GM03348 (cell line): ENCODE measurements around the gene RCOR1.

ENCODE experiments used
- DNase-seq: peaks from one replicate; pipeline ENCODE4 v3.0.0; 2012; ENCODE audit warnings: low spot score

Gene RCOR1

DNA sequence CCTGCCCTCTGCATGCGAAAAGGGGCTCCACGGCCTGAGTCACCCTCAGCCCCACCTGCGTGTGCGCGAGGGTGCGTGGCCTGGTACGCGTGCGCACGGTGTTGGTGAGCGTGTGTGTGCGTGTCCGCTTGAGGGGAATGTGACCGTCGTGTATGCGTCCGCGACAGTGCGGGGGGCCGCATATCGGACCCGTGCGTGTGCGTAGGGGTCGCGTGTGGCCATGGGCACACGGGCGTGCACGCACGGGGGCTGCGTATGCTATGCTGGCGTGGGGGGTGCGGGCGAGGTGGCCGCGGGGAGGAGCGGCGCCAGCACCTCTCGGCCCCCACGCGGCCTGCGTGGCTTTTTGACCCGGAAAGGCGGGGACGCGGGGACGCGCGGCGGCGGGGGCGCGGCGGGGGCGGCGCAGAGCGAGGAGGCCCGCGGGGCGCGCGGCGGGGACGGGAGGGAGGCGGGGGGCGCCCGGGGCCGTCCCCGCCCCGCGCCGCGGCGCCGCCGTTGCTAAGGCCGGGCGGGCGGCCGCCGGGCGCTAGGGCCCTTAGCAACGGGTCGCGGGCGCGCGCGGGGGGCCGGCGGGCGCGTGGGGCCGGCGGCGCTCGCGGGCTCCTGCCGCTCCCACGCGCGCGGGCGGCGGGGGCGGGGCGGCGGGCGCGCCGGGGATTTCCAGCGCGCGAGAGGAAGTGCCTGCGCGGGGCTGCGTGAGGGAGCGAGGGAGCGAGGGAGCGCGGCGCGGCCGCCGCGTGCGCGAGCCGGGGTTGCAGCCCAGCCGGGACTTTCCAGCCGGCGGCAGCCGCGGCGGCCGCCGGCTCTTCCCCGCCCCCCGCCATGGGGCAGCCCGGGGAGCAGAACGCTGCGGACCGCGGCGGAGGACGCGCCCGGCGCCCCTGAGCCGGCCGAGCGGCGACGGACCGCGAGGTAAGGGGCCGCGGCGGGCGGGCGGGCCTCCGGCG lies 184.6 kb downstream of the RCOR1 start, which contains the start of gene TRAF3:
Gene TRAF3 (plus strand): TSS at position 689 of the 950 bp plus-strand sequence. CDS start 92,753 bp downstream, outside the sequence.
- peak; percentile 93 for DNase-seq

DNA sequence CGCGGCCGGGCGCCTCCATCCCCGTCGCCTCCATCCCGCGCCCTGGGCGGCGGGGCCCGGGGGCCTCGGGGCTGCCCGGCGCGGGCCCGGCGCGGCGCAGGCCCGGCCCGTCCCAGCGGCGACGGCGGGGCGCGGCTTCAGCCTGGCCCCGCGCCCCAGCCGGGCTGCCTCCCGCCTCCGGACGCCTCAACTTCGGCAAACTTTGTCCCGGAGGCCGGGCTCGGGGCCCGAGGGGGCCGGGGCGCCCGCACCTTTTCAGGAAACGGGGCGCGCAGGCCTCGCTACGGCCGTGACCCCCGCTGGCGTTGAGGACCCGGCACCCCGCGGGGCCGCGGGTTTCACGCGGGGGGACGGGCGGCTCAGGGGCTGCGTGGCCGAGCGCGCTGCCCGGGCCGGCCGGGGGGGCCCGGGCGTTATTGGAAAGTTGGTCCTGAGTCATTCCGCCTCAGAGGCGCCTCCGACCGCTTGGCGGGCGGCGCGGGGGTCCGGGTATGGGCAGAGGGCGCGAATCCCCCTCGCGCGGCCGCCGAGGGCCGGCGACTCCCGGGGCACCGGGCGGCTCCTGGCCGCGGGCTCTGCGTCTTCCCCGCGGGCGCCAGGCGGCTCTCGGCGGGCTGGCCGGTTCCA lies 185.4 kb downstream of the RCOR1 start:
- peak; percentile 84 for DNase-seq

DNA sequence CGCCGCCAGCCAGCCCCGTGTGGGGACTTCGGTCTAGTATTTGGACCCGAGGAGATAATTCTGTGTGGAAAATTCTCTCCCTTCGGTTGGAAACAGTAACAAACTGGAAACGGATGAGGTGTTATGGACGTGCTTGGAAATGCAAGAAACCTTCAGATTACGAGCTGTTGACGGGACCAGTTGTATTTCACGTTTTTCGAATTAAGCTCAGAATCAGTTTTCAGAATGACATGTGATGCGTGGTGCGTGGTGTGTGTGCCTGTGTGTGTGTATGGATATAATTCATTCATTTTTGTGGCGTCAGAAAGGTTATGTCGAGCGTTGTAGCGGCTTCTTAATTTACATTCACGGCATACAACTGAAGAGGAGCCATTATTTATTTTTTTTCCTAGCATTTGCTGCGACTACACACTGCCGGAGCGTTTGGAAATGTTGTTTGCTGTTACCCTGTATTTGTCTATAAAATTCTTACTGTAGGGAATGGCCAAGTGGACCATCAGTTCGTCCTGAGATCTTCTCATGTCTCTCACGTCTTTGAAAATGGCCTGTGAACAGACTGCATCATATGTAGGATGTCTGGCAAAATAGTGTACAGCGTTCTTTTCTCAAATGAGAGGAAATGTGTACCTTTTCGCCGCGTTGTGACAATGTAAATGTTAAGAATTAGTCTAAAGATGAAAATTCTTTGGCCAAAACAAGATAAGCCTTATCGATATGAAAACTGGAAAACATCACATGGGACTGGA lies 186.1 kb downstream of the RCOR1 start:
- DNase-seq: no peak

DNA sequence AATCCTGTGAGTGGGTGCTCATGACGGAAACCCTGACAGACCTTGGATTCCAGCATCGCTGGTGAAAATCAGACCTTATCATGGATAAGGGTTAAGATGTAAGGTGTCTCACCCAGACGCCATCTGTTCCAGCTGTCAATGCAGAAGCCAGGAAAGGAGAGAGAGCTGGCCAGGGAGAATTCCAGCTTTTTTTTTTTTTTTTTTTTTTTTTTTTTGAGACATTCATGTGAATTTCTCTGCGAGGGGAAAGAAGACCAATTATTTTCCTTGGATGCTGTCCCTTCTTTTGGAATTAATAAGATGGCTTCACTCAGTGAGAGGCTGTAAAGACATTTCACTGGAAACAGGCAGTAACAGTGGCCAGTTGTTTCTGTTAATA lies 186.6 kb downstream of the RCOR1 start:
- no peak for DNase-seq

DNA sequence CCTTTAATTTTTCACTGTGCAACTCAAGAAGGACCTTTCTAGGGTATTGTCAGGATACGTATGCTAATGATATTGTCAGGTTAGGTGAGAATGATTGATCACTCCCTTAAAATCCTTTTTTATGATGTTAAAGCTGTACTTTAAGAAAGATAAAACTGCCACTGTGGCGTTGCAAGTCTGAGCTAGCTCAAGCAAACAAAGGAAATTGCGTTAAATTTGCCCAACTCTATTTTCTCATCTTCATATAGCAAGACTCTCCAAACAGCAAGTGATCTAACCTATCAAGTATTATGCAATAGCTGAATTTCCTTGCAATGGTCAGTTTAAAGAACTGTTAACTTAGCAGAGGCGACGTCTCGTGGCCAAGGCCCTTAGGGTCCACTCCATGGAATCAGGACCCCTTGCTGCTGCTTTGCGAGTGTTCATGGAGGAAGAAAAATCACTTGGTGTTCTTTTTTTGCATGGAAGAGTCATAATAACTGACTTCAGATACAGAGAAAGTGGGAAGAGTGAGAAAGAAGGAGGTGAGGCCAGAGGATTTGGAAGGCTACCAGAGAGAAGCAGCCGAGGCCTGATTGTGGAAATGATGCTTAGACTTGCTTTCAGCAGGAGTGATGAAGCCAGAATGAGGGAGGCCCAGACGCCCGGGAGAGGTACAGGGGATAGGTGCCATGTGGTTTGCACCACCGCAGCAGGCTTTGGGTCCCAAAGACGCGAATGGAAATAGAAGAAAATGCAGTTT lies 187.3 kb downstream of the RCOR1 start:
- DNase-seq: no peak
